Measurements from ENCODE around the gene NOL7. TPM values are rescaled to one million over a fixed set of nuclear protein-coding genes. Genes with fewer than 3 reads are reported as not detected.

Gene NOL7
- total and polyA plus RNA-seq, 9 of the 15 experiments (the other 6 are each of a cell fraction or from before 2014, with no cell fraction given): 19.4 to 235 (median 157) TPM

DNA sequence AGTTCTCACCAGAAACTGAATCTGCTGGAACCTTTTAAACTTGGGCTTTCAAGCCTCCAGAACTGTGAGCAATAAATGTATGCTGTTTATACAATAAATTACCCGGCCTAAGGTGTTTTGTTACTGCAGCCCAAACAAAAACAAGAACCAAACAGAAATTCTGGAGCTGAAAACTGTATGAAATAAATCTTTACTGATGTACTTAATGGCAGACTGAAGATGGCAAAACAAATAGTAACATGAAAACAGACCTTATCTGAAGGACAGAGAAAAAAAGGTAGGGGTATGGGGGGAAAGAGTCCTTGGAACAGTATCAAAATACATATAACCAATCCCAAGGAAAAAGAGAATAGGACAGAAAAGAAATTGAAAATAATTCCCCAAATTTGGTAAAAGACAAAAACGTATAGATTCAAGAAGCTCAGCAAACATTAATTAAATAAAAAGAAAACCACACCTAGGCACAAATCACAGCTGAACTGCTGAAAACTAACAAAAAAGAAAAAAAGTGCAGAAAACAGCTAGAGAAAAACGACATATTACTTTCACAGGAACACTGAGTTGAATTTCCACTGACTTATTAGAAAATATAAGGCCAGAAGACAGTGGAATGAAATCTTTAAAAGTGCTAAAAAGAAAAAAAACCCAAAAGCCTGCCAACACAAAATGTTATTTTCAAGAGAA is 47.7 kb downstream of the NOL7 start (continued):
- TF ChIP-seq, protein P1, sequence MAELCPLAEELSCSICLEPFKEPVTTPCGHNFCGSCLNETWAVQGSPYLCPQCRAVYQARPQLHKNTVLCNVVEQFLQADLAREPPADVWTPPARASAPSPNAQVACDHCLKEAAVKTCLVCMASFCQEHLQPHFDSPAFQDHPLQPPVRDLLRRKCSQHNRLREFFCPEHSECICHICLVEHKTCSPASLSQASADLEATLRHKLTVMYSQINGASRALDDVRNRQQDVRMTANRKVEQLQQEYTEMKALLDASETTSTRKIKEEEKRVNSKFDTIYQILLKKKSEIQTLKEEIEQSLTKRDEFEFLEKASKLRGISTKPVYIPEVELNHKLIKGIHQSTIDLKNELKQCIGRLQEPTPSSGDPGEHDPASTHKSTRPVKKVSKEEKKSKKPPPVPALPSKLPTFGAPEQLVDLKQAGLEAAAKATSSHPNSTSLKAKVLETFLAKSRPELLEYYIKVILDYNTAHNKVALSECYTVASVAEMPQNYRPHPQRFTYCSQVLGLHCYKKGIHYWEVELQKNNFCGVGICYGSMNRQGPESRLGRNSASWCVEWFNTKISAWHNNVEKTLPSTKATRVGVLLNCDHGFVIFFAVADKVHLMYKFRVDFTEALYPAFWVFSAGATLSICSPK (IDR thresholded peaks at IDR 0.05; ENCODE audit: borderline replicate concordance): no peak
- no peak for TF ChIP-seq RAD21 (CRISPR knock-in tag; conservative IDR thresholded peaks at IDR 0.05 in 1 of 2, IDR thresholded peaks at IDR 0.05 in 1 of 2)
- no peak for TF ChIP-seq ZNF12 (CRISPR knock-in tag; IDR thresholded peaks at IDR 0.05)
- TF ChIP-seq BRD9 (IDR thresholded peaks at IDR 0.05; ENCODE audit: low read depth, partially characterized antibody): no peak
- no peak for TF ChIP-seq STAG1 (CRISPR knock-in tag; IDR thresholded peaks at IDR 0.05; ENCODE audit: borderline replicate concordance)
- TF ChIP-seq TAF15 (IDR thresholded peaks at IDR 0.05; ENCODE audit: low read depth, low read length): no peak
- no peak for TF ChIP-seq NEUROD1 (IDR thresholded peaks at IDR 0.05; ENCODE audit: borderline replicate concordance, low read depth, low read length, partially characterized antibody)
- TF ChIP-seq HEY1 (CRISPR knock-in tag; IDR thresholded peaks at IDR 0.05; ENCODE audit: borderline replicate concordance): no peak
- no peak for TF ChIP-seq BCOR (IDR thresholded peaks at IDR 0.05)
- TF ChIP-seq TARDBP (IDR thresholded peaks at IDR 0.05): no peak
- no peak for TF ChIP-seq HMGN3 (IDR thresholded peaks at IDR 0.05; ENCODE audit: borderline replicate concordance, extremely low read depth, insufficient read length, low read depth, low read length)
- TF ChIP-seq FOXM1 (IDR thresholded peaks at IDR 0.05; ENCODE audit: low read depth): no peak
- no peak for TF ChIP-seq FOXM1 (CRISPR knock-in tag; IDR thresholded peaks at IDR 0.05; ENCODE audit: low read depth)
- no peak for TF ChIP-seq ESRRA (IDR thresholded peaks at IDR 0.05; ENCODE audit: borderline replicate concordance, low read depth)
- TF ChIP-seq CBX1 (IDR thresholded peaks at IDR 0.05; ENCODE audit: low read depth): no peak; the same call in 1 of the 2 replicates
- no peak for TF ChIP-seq ZNF175 (CRISPR knock-in tag; IDR thresholded peaks at IDR 0.05; ENCODE audit: low read depth)
- TF ChIP-seq ZNF384 (IDR thresholded peaks at IDR 0.05; ENCODE audit: low read depth, low read length): 0 out of 2 replicates have a peak, but pooled peaks have one; percentile 16
- TF ChIP-seq POLR2B (IDR thresholded peaks at IDR 0.05; ENCODE audit: low read depth, partially characterized antibody): no peak
- TF ChIP-seq TRIM24 (IDR thresholded peaks at IDR 0.05): peak in 1 of 2 experiments; percentile 30; a peak in 1 of 4 replicates
- no peak for TF ChIP-seq PHF21A (IDR thresholded peaks at IDR 0.05; ENCODE audit: borderline replicate concordance, low read depth)
- peak; percentile 35; the same call in 1 of the 2 replicates for TF ChIP-seq SUPT5H (IDR thresholded peaks at IDR 0.05)
